GM12874 (cell line): ENCODE data around the gene MVB12B.

Experiments used
- TF ChIP-seq, protein P1 (sequence below): IDR thresholded peaks from 2 replicates; pipeline ENCODE4 v1.5.1; 2011; ENCODE audit warnings: low read depth, mild to moderate bottlenecking, control low read depth, low read length, moderate library complexity; ENCODE audit not compliant: insufficient read depth

MVB12B gene, protein sequence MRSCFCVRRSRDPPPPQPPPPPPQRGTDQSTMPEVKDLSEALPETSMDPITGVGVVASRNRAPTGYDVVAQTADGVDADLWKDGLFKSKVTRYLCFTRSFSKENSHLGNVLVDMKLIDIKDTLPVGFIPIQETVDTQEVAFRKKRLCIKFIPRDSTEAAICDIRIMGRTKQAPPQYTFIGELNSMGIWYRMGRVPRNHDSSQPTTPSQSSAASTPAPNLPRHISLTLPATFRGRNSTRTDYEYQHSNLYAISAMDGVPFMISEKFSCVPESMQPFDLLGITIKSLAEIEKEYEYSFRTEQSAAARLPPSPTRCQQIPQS

DNA sequence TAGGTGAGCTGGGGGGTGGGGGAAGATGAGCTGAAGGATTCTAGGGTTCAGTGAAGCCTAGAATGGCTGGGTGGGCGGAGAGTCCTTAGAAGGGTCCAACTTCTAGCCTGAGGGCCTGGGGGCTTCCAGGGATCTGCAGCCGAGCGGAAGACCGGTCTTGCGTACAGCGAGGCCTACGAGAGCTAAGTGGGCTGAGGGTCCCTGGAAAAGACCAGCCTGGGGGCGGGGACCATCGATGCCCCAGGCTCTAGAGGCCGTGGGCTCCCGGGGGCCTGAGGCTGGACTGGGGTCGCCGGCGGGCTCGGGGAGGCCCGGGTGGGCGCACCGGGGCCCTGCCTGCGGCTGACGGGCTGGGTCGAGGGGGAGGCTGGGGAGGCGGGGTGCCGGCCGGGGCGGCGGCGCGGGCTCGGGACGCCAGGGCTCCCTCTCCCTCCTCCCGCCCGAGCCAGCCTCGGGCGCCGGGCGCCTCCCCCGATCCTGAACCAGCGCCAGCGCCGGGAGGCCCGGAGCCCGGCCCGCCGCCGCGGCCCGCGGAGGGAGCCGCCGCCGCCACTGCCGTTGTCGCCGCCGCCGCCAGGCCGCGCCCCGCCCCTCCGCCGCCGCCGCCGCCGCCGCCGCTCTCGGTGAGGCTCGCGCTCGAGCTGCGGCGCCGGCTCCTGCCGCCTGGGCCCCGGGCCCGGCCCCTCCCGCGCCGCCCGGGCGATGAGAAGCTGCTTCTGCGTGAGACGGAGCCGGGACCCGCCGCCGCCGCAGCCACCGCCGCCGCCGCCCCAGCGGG is at the start of gene MVB12B:
Gene MVB12B, plus strand, starts transcription at position 602 of the 778 bp plus-strand sequence. Its CDS starts 101 bp downstream, at position 703.
- TF ChIP-seq, protein P1, sequence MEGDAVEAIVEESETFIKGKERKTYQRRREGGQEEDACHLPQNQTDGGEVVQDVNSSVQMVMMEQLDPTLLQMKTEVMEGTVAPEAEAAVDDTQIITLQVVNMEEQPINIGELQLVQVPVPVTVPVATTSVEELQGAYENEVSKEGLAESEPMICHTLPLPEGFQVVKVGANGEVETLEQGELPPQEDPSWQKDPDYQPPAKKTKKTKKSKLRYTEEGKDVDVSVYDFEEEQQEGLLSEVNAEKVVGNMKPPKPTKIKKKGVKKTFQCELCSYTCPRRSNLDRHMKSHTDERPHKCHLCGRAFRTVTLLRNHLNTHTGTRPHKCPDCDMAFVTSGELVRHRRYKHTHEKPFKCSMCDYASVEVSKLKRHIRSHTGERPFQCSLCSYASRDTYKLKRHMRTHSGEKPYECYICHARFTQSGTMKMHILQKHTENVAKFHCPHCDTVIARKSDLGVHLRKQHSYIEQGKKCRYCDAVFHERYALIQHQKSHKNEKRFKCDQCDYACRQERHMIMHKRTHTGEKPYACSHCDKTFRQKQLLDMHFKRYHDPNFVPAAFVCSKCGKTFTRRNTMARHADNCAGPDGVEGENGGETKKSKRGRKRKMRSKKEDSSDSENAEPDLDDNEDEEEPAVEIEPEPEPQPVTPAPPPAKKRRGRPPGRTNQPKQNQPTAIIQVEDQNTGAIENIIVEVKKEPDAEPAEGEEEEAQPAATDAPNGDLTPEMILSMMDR, result no peak

DNA sequence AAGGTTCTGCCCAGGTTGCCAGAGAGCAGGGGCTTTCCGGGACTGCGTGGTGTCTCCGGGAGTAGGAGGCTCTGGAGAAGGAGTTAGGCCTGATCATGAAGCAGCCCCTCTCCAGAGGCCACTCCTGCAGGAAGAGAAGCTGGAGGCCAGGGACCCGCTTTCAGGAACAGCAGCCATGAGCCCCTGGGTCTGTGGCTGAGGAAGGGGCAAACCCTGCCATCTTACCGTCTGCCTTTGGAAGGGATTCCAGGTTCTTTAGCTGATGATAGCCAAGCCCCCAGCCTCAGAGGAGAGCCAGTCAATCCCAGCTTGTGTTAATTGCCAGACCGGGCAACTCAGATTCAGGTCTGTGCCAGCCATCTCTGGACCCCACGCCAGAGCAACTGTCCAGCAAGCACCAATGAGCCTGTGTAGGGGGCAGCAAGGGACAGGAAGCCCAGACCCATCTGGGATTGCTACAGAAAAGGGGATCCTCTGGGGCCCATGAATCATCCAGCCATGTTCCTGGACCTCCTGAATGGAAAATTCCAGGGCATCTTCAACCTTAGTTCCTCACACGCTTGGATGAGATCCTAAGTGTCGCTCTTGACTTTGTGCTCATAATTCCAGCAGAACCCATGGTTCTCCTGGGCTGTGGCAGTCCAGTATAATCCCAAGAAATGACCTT is 42.7 kb upstream of the MVB12B start:
- TF ChIP-seq, protein P1, result no peak

DNA sequence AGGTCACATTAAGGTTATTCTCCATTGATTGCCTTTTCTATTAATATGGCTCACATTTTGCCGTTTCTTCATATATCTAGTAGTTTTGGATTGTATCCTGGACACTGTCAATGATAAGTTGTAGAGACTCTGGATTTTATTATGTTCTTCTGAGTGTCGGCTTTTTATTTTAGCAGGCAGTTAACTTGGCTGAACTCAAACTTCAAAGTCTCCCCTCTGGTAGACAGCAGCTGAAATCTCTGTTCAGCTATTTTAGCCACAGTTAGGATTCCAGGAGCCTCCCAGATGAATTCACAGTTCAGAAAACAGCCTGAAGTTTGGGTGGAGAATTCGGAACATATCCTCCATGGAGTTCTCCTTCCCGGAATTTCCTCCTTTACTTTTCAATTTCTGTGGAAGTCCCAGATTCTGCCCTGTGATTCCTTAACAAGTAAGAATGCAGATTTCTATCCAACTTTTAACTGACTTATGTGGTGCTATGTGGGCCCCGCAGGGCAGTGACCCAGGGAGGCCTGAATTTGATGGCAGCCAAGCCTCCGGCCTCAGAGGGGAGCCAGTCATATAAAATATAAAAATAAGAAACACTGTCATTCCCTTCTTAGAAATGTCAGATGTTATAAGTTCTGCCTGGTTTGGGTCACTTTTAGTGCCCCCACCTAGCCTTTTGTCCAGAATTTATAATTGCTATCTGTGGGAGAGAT is 39.3 kb upstream of the MVB12B start:
- TF ChIP-seq, protein P1, result no peak

DNA sequence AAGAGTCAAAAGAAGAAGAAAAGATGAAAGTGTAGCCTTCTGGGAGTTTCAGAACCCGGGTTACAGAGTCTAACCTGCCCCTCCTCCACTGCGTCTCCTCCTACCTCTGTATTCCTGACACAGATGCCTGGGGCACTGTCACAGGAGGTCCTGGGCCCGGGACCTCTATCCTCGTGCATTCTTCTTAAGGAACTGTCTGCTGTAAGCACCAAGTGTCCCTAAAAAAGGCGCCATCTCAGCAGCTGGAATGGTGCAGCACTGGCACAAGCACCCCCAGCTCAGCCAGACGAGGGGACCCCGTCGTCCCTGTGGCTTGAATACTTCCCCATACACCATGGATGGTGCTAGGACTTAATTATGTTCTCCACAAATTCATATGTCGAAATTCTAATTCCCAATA is 35.8 kb upstream of the MVB12B start:
- TF ChIP-seq, protein P1, result no peak

DNA sequence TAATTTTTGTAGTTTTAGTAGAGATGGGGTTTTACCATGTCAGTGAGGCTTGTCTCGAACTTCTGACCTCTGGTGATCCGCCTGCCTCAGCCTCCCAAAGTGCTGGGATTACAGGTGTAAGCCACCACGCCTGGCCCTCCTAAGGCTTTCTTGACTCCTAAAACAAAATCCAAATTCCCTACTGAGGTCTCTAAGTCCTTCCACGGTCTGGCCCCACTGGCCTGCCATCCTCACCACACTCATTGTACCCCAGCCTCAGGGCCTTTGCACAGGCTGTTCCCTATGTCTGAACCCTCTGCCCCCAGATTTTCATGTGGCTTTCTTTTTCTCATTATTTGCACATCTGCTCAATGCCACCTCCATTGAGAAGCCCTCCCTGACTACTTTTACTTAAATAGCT is 34.7 kb upstream of the MVB12B start:
- TF ChIP-seq, protein P1, result no peak

DNA sequence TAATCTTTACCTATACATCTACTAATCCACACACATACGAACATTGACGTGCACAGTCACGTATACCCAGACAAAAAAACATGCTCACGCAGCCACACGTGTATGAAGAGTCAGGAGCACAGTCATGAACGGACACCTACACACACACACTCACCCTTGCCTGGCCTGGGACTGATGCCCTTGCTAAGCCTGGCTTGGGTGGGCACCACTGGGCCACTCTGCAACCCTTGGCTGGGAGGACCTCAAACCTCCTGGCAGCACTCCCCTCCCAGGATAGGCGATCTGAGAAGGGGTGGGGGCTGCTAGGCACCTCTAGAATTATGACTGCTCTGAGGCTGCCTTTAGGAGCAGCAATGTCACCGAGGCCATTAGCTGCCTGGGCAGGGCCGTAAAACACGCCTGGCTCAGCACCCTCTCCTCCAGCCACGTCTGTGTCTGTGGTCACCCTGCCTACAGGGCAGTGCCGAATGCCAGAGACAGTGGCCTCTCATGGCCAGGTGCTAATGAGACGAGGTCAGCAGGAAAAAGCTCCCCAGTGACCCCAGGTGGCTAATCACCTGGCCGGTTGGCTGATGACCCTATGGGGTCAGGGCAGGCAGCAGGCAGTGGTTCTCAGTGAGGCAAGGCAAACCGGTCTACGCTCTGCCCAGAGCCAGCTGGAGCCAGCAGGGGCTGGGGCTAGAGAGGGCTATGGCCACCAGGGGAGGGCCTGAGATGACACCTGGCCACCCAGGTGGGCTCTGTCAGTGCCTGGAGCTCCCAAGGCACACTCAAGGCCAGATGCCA is 33.7 kb upstream of the MVB12B start:
- TF ChIP-seq, protein P1, result no peak
